Chondrocyte (in vitro differentiated cells): ENCODE data around the gene EPHA2. TPM values are rescaled to one million over a fixed set of nuclear protein-coding genes. Genes with fewer than 3 reads are reported as not detected.

Source experiments
- DNase-seq: peaks from one replicate; pipeline ENCODE4 v3.0.0; 2021; ENCODE audit warnings: mixed read lengths, low spot score
- H3K27ac Mint-ChIP-seq: one replicate; pipeline ENCODE4 v1.8.0; 2021; ENCODE audit warnings: mild to moderate bottlenecking, moderate library complexity, mixed read lengths; ENCODE audit not compliant: unreplicated experiment
- H3K27me3 Mint-ChIP-seq: 2 replicates; pipeline ENCODE4 v1.8.0; 2021; ENCODE audit warnings: low read depth, mixed read lengths
- H3K36me3 Mint-ChIP-seq: 2 replicates; pipeline ENCODE4 v1.8.0; 2021; ENCODE audit warnings: low read depth, mixed read lengths
- H3K4me1 Mint-ChIP-seq: 2 replicates; pipeline ENCODE4 v1.8.0; 2021; ENCODE audit warnings: low read depth, mild to moderate bottlenecking, mixed read lengths
- H3K4me3 Mint-ChIP-seq: one replicate; pipeline ENCODE4 v1.8.0; 2021; ENCODE audit warnings: mild to moderate bottlenecking, moderate library complexity, mixed read lengths; ENCODE audit not compliant: unreplicated experiment
- H3K9me3 Mint-ChIP-seq: 2 replicates; pipeline ENCODE4 v1.8.0; 2021; ENCODE audit warnings: low read depth, mixed read lengths
- total RNA-seq: library from RNA; stranded (reverse); gene quantifications from 3 replicates; pipeline ENCODE4 v1.2.1, GENCODE V29; 2021
- TF ChIP-seq, protein P1 (sequence below): fragments of 200-600 bp; sonication (generic); IDR thresholded peaks from 2 replicates; pipeline ENCODE4 v1.5.0; 2021; ENCODE audit warnings: antibody characterized with exemption, mild to moderate bottlenecking, moderate library complexity

EPHA2 gene
- total RNA-seq, 1 donor from 2014 or later: 38.5 TPM

DNA sequence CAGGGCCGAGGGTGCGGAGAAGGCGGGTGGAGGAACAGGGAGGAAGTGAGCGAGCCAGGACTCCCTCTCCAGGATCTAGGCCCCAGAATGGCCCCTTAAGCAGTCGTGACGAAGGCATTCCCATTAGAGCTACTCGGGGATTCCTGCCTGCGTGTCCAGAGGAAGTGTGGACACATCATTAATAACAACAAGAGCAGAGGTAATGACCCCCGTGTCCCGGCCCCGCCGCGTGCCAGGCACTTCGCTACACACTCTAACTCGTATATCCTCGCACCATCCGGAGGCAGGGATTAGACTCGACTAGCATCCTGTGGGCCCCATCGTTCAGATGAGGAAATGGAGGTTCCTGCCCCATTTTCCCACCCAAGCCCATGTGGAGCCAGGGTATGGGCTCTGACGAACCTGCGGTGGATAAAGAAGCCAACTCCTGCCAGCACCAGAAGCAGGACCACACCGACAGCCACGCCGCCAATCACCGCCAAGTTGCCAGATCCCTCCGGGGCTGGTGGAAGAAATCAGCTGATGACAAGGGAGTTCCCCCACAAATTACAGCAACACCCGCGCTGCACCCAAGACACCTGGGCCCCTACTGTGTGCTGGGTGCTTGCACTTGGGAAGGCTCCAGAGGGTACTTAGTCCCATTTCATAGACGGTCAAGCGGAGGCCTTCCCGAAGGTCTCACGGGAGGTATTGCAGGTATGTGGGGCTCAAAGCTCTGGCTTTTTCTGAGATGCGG, 21.6 kb downstream of the EPHA2 start:
- H3K36me3 Mint-ChIP-seq: peaks cover 35% of the 10 kb centered on the region
- no peaks in the 10 kb centered on the region for H3K9me3 Mint-ChIP-seq
- no peak overlapping the region for H3K4me3 Mint-ChIP-seq
- DNase-seq: no peak
- H3K27me3 Mint-ChIP-seq: no peaks in the 10 kb centered on the region
- TF ChIP-seq, protein P1, sequence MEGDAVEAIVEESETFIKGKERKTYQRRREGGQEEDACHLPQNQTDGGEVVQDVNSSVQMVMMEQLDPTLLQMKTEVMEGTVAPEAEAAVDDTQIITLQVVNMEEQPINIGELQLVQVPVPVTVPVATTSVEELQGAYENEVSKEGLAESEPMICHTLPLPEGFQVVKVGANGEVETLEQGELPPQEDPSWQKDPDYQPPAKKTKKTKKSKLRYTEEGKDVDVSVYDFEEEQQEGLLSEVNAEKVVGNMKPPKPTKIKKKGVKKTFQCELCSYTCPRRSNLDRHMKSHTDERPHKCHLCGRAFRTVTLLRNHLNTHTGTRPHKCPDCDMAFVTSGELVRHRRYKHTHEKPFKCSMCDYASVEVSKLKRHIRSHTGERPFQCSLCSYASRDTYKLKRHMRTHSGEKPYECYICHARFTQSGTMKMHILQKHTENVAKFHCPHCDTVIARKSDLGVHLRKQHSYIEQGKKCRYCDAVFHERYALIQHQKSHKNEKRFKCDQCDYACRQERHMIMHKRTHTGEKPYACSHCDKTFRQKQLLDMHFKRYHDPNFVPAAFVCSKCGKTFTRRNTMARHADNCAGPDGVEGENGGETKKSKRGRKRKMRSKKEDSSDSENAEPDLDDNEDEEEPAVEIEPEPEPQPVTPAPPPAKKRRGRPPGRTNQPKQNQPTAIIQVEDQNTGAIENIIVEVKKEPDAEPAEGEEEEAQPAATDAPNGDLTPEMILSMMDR: no peak
- peaks cover 9% of the 10 kb centered on the region for H3K4me1 Mint-ChIP-seq
- no peak overlapping the region for H3K27ac Mint-ChIP-seq

DNA sequence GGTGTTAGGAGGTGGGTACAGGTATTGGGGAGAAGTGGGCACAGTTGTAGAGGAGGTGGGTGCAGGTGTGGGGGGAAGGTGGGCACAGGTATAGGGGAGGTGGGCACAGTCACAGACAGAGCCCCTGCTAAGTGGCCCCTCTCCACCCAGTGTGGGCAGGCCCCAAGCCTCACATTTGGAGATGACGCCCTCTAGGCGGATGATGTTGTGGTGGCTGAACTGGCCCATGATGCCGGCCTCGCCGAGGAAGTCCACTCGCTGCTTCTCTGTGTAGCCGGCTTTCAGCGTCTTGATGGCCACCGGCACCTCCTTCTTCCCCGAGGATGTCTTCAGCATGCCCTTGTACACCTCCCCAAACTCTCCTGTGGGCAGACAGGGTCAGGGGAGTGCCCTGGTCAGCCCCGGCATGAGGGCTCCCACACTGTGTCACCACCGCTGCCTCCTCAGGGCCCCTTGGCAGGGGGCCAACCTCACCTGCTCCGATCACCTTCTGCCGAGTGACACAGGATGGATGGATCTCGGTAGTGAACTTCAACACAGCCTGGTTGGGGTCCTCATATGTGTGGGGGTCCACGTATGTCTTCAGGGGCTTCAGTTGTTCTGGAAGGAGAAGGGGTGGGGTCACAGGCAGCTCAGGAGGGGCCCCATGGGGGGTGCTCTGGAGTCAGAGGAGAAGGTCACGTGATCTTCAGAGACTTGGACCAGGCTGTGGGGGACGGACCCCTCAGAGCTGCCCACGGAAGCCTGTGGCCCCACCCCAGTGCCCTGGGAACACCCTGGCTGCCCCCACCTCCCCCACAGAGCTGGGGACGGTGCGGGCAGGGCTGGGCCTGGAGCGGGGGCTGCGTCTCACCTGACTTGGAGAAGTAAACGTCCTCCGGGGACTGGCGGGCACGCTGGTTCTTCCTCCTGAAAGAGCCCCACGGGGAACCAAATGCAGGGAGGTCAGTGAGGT, 22.6 kb downstream of the EPHA2 start:
- no peaks in the 10 kb centered on the region for H3K27me3 Mint-ChIP-seq
- H3K9me3 Mint-ChIP-seq: no peaks in the 10 kb centered on the region
- DNase-seq: no peak
- no peak overlapping the region for H3K4me3 Mint-ChIP-seq
- peaks cover 37% of the 10 kb centered on the region for H3K36me3 Mint-ChIP-seq
- no peak overlapping the region for H3K27ac Mint-ChIP-seq
- no peaks in the 10 kb centered on the region for H3K4me1 Mint-ChIP-seq
- TF ChIP-seq, protein P1: no peak

DNA sequence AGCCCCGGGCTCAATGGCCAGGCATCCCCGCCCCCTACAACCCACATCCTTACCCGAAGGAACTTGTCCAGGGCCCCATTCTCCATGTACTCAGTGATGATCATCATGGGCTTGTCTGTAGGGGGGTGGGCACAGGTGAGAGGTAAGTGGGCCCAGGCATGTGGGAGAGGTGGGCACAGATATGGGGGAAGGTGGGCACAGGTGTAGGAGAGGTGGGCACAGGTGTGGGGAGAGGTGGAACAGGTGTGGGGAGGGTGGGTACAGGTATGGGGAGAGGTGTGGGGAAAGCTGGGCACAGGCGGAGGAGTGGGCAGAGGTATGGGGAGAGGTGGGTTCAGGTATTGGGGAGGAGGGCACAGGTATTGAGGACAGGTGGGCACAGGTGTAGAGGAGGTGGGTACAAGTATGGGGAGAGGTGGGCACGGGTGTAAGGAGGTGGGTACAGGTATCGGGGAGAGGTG, 23.5 kb downstream of the EPHA2 start:
- no peaks in the 10 kb centered on the region for H3K9me3 Mint-ChIP-seq
- no peaks in the 10 kb centered on the region for H3K27me3 Mint-ChIP-seq
- TF ChIP-seq, protein P1: no peak
- H3K4me1 Mint-ChIP-seq: no peaks in the 10 kb centered on the region
- peaks cover 41% of the 10 kb centered on the region for H3K36me3 Mint-ChIP-seq
- H3K27ac Mint-ChIP-seq: no peak overlapping the region
- DNase-seq: no peak
- H3K4me3 Mint-ChIP-seq: no peak overlapping the region

DNA sequence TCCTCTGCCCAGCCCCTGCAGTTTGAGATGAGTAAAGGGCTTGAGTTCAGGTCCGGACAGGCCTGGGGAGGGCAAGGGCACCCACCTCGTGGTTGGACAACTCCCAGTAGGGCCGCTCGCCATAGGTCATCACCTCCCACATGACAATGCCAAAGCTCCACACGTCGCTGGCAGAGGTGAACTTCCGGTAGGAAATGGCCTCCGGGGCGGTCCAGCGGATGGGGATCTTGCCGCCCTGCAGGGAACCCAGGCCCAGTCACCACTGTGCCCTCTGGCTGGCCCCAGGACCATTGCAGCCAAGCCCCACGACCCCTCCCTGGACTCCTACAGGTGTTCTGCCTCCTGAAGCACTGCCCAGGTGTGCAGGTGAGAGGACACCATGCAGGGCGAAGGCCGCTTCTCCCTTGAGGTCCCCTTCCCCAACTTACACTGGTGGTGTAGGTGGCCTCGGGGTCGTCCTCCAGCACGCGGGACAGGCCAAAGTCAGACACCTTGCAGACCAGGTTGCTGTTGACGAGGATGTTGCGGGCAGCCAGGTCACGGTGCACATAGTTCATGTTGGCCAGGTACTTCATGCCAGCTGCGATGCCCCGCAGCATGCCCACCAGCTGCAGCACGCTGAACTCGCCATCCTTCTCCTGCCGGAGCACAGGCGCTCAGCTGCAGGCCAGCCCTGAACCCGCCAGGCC, 24.1 kb downstream of the EPHA2 start:
- Mint-ChIP-seq H3K27me3 (no peaks in the 10 kb centered on the region), H3K4me1 (no peaks in the 10 kb centered on the region), H3K9me3 (no peaks in the 10 kb centered on the region), H3K27ac (no peak overlapping the region), H3K36me3 (peaks cover 47% of the 10 kb centered on the region), H3K4me3 (no peak overlapping the region)
- no peak for DNase-seq
- TF ChIP-seq, protein P1: no peak

DNA sequence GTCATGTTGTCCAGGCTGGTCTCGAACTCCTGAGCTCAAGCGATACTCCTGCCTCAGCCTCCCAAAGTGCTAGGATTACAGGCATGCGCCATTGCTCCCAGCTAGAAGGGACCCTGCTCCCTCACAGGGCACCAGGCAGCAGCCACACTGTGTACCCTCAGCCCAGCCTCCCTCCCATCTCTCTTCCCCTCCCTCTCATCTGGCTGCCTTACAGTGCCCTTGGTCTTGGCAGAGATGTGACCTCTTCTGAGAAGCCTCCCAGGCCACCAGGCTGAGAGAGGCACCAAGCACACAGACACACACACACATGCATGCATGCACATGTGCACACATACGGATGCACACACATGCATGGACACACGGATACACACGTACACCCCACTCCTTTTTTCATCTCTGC, 25.0 kb downstream of the EPHA2 start:
- H3K27ac Mint-ChIP-seq: no peak overlapping the region
- no peak for DNase-seq
- H3K27me3 Mint-ChIP-seq: no peaks in the 10 kb centered on the region
- no peaks in the 10 kb centered on the region for H3K9me3 Mint-ChIP-seq
- TF ChIP-seq, protein P1: no peak
- peaks cover 49% of the 10 kb centered on the region for H3K36me3 Mint-ChIP-seq
- H3K4me3 Mint-ChIP-seq: no peak overlapping the region
- no peaks in the 10 kb centered on the region for H3K4me1 Mint-ChIP-seq
